Lung (tissue), 12 donors: Measurements from ENCODE around the gene AREG. TPM values are rescaled to one million over a fixed set of nuclear protein-coding genes. Genes with fewer than 3 reads are reported as not detected.

ENCODE experiments used
- ATAC-seq: fragments of 200-7000 bp; cut with Tn5 transposase; one replicate; pipeline ENCODE4 v1.9.1; 2020; ENCODE audit warnings: moderate number of reproducible peaks; ENCODE audit not compliant: insufficient read depth, low FRiP score
- DNase-seq, 3 donors: peaks; one replicate each; pipeline ENCODE4 v3.0.0-alpha.2; 2013 to 2017
- H3K27ac ChIP-seq, 2 donors: one replicate each; pipeline ENCODE4 v1.5.1; 2013; ENCODE audit warnings: mild to moderate bottlenecking in 2 of 2, moderate library complexity in 2 of 2, control low read depth in 1 of 2, inconsistent platforms in 1 of 2, low read depth in 1 of 2, low read length in 1 of 2
- H3K27me3 ChIP-seq, 3 donors: one replicate each; pipeline ENCODE4 v1.5.1; 2013; ENCODE audit warnings: low read length in 2 of 3; ENCODE audit not compliant: control insufficient read depth in 3 of 3, insufficient read depth in 3 of 3
- H3K36me3 ChIP-seq, 4 donors: one replicate each; pipeline ENCODE4 v1.5.1; 2013; ENCODE audit warnings: low read length in 4 of 4, mild to moderate bottlenecking in 1 of 4, moderate library complexity in 1 of 4; ENCODE audit not compliant: control insufficient read depth in 4 of 4, insufficient read depth in 4 of 4
- H3K4me1 ChIP-seq, 5 donors: one replicate each; pipeline ENCODE4 v1.5.1; 2013; ENCODE audit warnings: low read length in 5 of 5, mild to moderate bottlenecking in 2 of 5, moderate library complexity in 1 of 5; ENCODE audit not compliant: control insufficient read depth in 5 of 5, insufficient read depth in 5 of 5
- H3K4me3 ChIP-seq: one replicate; pipeline ENCODE4 v1.5.1; 2013; ENCODE audit warnings: mild to moderate bottlenecking, control low read depth, moderate library complexity
- H3K9ac ChIP-seq, 2 donors: one replicate each; pipeline ENCODE4 v1.5.1; 2013; ENCODE audit warnings: low read length in 2 of 2, control low read depth in 1 of 2; ENCODE audit not compliant: insufficient read depth in 1 of 2
- H3K9me3 ChIP-seq, 4 donors: one replicate each; pipeline ENCODE4 v1.5.1; 2013; ENCODE audit warnings: low read length in 3 of 4, mild to moderate bottlenecking in 1 of 4, moderate library complexity in 1 of 4; ENCODE audit not compliant: control insufficient read depth in 4 of 4, insufficient read depth in 3 of 4
- WGBS, 2 donors: extraction: QIAGEN DNeasy Blood & Tissue Kit; methylation state at CpG; one replicate each; pipeline ENCODE4 v1.1.7; 2013; 5-methylcytosine and 5-hydroxymethylcytosine counted together
- polyA plus RNA-seq, 2 donors: library from polyadenylated mRNA; stranded (reverse); fragments of 200-250 nt; gene quantifications; one replicate each; pipeline ENCODE4 v1.2.1, GENCODE V29; 2013
- total RNA-seq, 2 donors: library from RNA; depleted of rRNA in 1 of 2; stranded (reverse); fragments of >200 nt in 1 of 2; gene quantifications; one replicate each; pipeline ENCODE4 v1.2.1, GENCODE V29; 2014 to 2021
- TF ChIP-seq, protein P1 (sequence below): IDR thresholded peaks from 2 replicates; pipeline ENCODE4 v1.5.1; 2012; ENCODE audit warnings: mild to moderate bottlenecking; ENCODE audit errors: control extremely low read depth, extremely low read depth
- donor health status: control.
- donor health status: control.
- donor health status: Bipolar disorder and iron deficiency.
- donor health status: healthy.
- donor health status: DM: yes; HTN: yes; CAD: no.

The AREG gene
- total and polyA plus RNA-seq, 4 donors, result 3.3 to 44.0 (median 13.6) TPM

DNA sequence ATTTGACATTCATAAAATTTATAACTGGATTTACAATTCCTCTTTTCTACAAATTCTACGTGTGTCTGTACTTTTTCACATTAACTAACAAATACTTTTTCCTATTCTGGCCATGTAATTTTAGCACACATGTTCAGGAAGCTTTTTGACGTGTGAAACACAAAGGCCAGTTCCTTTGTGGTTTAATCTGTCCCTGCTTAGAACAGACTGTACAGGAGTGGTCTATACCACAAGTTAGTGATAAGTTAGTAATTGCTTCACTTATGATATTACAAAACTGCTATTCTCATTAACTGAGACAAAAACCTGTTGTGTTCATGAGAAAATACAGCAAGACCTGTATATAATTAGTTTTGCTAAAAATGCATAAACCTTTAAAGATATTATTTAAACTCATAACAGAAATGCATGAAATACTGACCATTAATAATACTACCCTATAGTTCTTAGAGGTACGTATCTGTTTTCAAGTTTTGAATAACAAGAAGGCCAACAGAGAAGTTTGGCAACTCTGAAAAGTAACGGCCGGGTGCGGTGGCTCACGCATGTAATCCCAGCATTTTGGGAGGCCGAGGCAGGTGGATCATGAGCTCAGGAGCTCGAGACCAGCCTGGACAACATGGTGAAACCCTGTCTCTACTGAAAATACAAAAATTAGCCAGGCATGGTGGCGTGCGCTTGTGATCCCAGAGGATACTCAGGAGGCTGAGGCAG is 13.7 kb upstream of the AREG start:
- Histone ChIP-seq H3K9ac (no peak overlapping the region), H3K27ac (no peak overlapping the region)
- TF ChIP-seq, protein P1, sequence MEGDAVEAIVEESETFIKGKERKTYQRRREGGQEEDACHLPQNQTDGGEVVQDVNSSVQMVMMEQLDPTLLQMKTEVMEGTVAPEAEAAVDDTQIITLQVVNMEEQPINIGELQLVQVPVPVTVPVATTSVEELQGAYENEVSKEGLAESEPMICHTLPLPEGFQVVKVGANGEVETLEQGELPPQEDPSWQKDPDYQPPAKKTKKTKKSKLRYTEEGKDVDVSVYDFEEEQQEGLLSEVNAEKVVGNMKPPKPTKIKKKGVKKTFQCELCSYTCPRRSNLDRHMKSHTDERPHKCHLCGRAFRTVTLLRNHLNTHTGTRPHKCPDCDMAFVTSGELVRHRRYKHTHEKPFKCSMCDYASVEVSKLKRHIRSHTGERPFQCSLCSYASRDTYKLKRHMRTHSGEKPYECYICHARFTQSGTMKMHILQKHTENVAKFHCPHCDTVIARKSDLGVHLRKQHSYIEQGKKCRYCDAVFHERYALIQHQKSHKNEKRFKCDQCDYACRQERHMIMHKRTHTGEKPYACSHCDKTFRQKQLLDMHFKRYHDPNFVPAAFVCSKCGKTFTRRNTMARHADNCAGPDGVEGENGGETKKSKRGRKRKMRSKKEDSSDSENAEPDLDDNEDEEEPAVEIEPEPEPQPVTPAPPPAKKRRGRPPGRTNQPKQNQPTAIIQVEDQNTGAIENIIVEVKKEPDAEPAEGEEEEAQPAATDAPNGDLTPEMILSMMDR, result no peak

DNA sequence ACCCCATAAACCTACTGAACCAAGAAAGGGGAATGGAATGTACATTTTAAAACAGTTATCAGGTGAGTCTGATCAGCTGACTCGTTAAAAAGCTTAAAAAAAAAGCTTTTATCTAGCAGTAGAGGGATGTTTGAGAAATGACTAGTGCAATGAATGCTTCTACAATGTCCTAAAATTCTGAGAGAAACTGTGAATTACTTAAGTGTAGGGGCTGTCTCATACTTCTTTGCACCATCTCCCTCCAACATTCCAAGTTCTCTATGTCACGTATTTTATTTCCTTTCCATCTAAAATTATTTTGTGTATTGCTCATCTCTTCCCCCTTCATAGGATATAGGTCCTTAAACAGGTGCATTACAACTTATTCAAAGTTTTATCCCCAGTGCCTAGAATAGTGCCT is 11.9 kb upstream of the AREG start:
- ATAC-seq, result no peak
- DNase-seq, result no peak
- WGBS, 2 donors, result 78 to 95% methylated on average over 2 of the region's 2 CpGs
- TF ChIP-seq, protein P1, result no peak
- H3K27ac ChIP-seq, result no peak overlapping the region
- H3K4me3 ChIP-seq, result no peak overlapping the region
- no peaks in the 10 kb centered on the region for H3K27me3 ChIP-seq
- no peaks in the 10 kb centered on the region for H3K4me1 ChIP-seq
- H3K9me3 ChIP-seq, result no peaks in the 10 kb centered on the region
- H3K36me3 ChIP-seq, result no peaks in the 10 kb centered on the region
- no peak overlapping the region for H3K9ac ChIP-seq

More for the DNA sequence above, 13.7 kb upstream of the AREG start:
- H3K9me3 ChIP-seq, result no peaks in the 10 kb centered on the region
- no peaks in the 10 kb centered on the region for H3K4me1 ChIP-seq
- H3K27me3 ChIP-seq, result no peaks in the 10 kb centered on the region
- DNase-seq, result no peak
- no peak overlapping the region for H3K4me3 ChIP-seq
- no peak for ATAC-seq
- 38 to 67% methylated on average over 11 of the region's 11 CpGs for WGBS, 2 donors
- H3K36me3 ChIP-seq, result no peaks in the 10 kb centered on the region

DNA sequence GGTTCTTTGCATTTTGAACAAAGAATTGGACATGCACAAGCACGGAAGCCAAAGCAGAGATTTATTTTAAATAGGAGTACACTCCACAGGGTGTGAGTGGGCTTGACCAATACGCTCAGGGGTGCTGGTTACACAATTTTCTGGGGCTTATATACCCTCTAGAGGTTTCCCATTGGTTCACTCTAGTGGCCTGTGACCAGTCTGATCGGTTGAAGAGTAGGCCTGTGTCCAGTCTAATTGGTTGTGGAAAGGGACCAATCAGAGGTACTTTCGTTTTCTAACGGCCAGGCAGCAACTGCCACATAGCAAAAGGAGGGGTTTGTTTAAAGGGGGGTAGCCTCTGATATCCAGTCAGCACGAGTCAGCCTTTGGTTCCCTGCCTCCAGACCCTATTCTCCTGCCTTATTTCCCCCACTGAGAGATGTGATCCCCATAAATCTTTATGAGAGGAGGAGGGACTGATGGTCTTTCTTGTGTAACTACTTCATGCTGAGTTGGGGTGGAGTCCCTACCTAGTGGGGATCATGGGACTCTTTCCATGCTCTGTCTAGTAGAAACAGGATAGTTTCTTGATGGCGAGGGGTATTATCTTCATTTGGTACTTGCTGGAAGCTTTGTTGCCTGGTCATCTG is 11.3 kb upstream of the AREG start:
- Histone ChIP-seq H3K4me3 (no peak overlapping the region), H3K27me3 (no peaks in the 10 kb centered on the region), H3K27ac (no peak overlapping the region), H3K36me3 (no peaks in the 10 kb centered on the region), H3K9me3 (no peaks in the 10 kb centered on the region), H3K4me1 (no peaks in the 10 kb centered on the region), H3K9ac (no peak overlapping the region)
- WGBS, 2 donors, result 81 to 85% methylated on average over 7 of the region's 7 CpGs
- TF ChIP-seq, protein P1, result no peak
- DNase-seq, result no peak
- no peak for ATAC-seq
